KOPT-K1 (cell line): ENCODE measurements around the gene CA10.

Experiments
- H3K27ac ChIP-seq: fragments of 200-600 bp; sonication (generic); 2 replicates; pipeline ENCODE4 v1.5.1; 2016; ENCODE audit warnings: antibody characterized with exemption, mild to moderate bottlenecking, low read depth, low read length; ENCODE audit not compliant: poor library complexity, severe bottlenecking
- H3K36me3 ChIP-seq: fragments of 200-600 bp; sonication (generic); 2 replicates; pipeline ENCODE4 v1.5.1; 2017; ENCODE audit warnings: antibody characterized with exemption, mild to moderate bottlenecking, low read length, moderate library complexity; ENCODE audit not compliant: insufficient read depth
- H3K9me3 ChIP-seq: fragments of 200-600 bp; sonication (generic); 2 replicates; pipeline ENCODE4 v1.5.1; 2017; ENCODE audit warnings: antibody characterized with exemption, low read length, mild to moderate bottlenecking; ENCODE audit not compliant: insufficient read depth, poor library complexity, severe bottlenecking

Gene CA10

GRCh38 chr17:51971121-51971520 is 187.4 kb downstream of the CA10 start:
- Histone ChIP-seq H3K9me3 (no peaks in the 10 kb centered on the region), H3K36me3 (no peaks in the 10 kb centered on the region), H3K27ac (no peak overlapping the region)

GRCh38 chr17:51961689-51962088 is 196.8 kb downstream of the CA10 start:
- no peaks in the 10 kb centered on the region for H3K36me3 ChIP-seq
- peaks cover 10% of the 10 kb centered on the region for H3K9me3 ChIP-seq
- no peak overlapping the region for H3K27ac ChIP-seq

GRCh38 chr17:51957786-51958185 is 200.7 kb downstream of the CA10 start:
- no peak overlapping the region for H3K27ac ChIP-seq
- H3K36me3 ChIP-seq: no peaks in the 10 kb centered on the region
- peaks cover 10% of the 10 kb centered on the region for H3K9me3 ChIP-seq

GRCh38 chr17:51955245-51955644 is 203.3 kb downstream of the CA10 start:
- Histone ChIP-seq H3K9me3 (no peaks in the 10 kb centered on the region), H3K36me3 (no peaks in the 10 kb centered on the region)

GRCh38 chr17:51954232-51954765 is 204.2 kb downstream of the CA10 start:
- Histone ChIP-seq H3K9me3 (no peaks in the 10 kb centered on the region), H3K27ac (no peak overlapping the region), H3K36me3 (no peaks in the 10 kb centered on the region)

More at GRCh38 chr17:51955245-51955644, 203.3 kb downstream of the CA10 start:
- H3K27ac ChIP-seq: no peak overlapping the region

- Histone ChIP-seq H3K36me3 (no peaks in the 10 kb centered on the region), H3K9me3 (no peaks in the 10 kb centered on the region), H3K27ac (no peak overlapping the region)
These were observed 206.8 kb downstream of the CA10 start for GRCh38 chr17:51951741-51952140.

- H3K36me3 ChIP-seq: no peaks in the 10 kb centered on the region
- no peaks in the 10 kb centered on the region for H3K9me3 ChIP-seq
- no peak overlapping the region for H3K27ac ChIP-seq
These were observed 210.4 kb downstream of the CA10 start for GRCh38 chr17:51948128-51948527.

- no peak overlapping the region for H3K27ac ChIP-seq
- no peaks in the 10 kb centered on the region for H3K9me3 ChIP-seq
- no peaks in the 10 kb centered on the region for H3K36me3 ChIP-seq
These were observed 211.3 kb downstream of the CA10 start for GRCh38 chr17:51947160-51947735.

- Histone ChIP-seq H3K27ac (no peak overlapping the region), H3K9me3 (no peaks in the 10 kb centered on the region), H3K36me3 (no peaks in the 10 kb centered on the region)
These were observed 212.2 kb downstream of the CA10 start for GRCh38 chr17:51946311-51946710.

GRCh38 chr17:51941272-51941671 is 217.2 kb downstream of the CA10 start:
- Histone ChIP-seq H3K36me3 (no peaks in the 10 kb centered on the region), H3K9me3 (no peaks in the 10 kb centered on the region), H3K27ac (no peak overlapping the region)

GRCh38 chr17:51937264-51937663 is 221.2 kb downstream of the CA10 start:
- no peaks in the 10 kb centered on the region for H3K9me3 ChIP-seq
- H3K36me3 ChIP-seq: no peaks in the 10 kb centered on the region

GRCh38 chr17:51935477-51935876 is 223.0 kb downstream of the CA10 start:
- no peak overlapping the region for H3K27ac ChIP-seq
- no peaks in the 10 kb centered on the region for H3K9me3 ChIP-seq
- H3K36me3 ChIP-seq: no peaks in the 10 kb centered on the region

More at GRCh38 chr17:51937264-51937663, 221.2 kb downstream of the CA10 start:
- no peak overlapping the region for H3K27ac ChIP-seq

- Histone ChIP-seq H3K36me3 (no peaks in the 10 kb centered on the region), H3K9me3 (no peaks in the 10 kb centered on the region), H3K27ac (no peak overlapping the region)
These were observed 224.9 kb downstream of the CA10 start for GRCh38 chr17:51933647-51934046.

GRCh38 chr17:51926448-51926847 is 232.1 kb downstream of the CA10 start:
- Histone ChIP-seq H3K9me3 (no peaks in the 10 kb centered on the region), H3K27ac (no peak overlapping the region), H3K36me3 (no peaks in the 10 kb centered on the region)

GRCh38 chr17:51921500-51921899 is 237.0 kb downstream of the CA10 start:
- Histone ChIP-seq H3K36me3 (no peaks in the 10 kb centered on the region), H3K27ac (no peak overlapping the region), H3K9me3 (no peaks in the 10 kb centered on the region)

- H3K27ac ChIP-seq: no peak overlapping the region
- no peaks in the 10 kb centered on the region for H3K9me3 ChIP-seq
- no peaks in the 10 kb centered on the region for H3K36me3 ChIP-seq
These were observed 243.9 kb downstream of the CA10 start for GRCh38 chr17:51914577-51914976.
